ENCODE data around the gene TTLL6. TPM values are rescaled to one million over a fixed set of nuclear protein-coding genes. Genes with fewer than 3 reads are reported as not detected.

Gene TTLL6
- total RNA-seq, 1 donor from 2014 or later, result not detected

- no peak overlapping the region for H3K4me3 Mint-ChIP-seq (ENCODE audit: unreplicated experiment)
- H3K27ac ChIP-seq (ENCODE audit: low read depth, low read length), result no peak overlapping the region
- TF ChIP-seq, protein P1, sequence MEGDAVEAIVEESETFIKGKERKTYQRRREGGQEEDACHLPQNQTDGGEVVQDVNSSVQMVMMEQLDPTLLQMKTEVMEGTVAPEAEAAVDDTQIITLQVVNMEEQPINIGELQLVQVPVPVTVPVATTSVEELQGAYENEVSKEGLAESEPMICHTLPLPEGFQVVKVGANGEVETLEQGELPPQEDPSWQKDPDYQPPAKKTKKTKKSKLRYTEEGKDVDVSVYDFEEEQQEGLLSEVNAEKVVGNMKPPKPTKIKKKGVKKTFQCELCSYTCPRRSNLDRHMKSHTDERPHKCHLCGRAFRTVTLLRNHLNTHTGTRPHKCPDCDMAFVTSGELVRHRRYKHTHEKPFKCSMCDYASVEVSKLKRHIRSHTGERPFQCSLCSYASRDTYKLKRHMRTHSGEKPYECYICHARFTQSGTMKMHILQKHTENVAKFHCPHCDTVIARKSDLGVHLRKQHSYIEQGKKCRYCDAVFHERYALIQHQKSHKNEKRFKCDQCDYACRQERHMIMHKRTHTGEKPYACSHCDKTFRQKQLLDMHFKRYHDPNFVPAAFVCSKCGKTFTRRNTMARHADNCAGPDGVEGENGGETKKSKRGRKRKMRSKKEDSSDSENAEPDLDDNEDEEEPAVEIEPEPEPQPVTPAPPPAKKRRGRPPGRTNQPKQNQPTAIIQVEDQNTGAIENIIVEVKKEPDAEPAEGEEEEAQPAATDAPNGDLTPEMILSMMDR (IDR thresholded peaks at IDR 0.05; ENCODE audit: insufficient read depth, low read depth, low read length), result no peak
- no peak for TF ChIP-seq EZH2 (IDR thresholded peaks at IDR 0.05; ENCODE audit: insufficient read depth, low read length)
- no peaks in the 10 kb centered on the region for H3K36me3 ChIP-seq (ENCODE audit: insufficient read depth, low read length)
- H3K27me3 ChIP-seq (ENCODE audit: insufficient read depth, low read length), result peaks cover 66% of the 10 kb centered on the region
- DNase-seq (ENCODE audit: low read depth) (no peak), FAIRE-seq (no peak)
- H3K4me1 Mint-ChIP-seq (ENCODE audit: low read depth, unreplicated experiment), result no peaks in the 10 kb centered on the region
- H3K27ac Mint-ChIP-seq (ENCODE audit: unreplicated experiment), result no peak overlapping the region
- H3K79me2 ChIP-seq (ENCODE audit: insufficient read depth, low read length), result no peaks in the 10 kb centered on the region
- H3K4me1 ChIP-seq (ENCODE audit: insufficient read depth, low read length), result no peaks in the 10 kb centered on the region
- peaks cover 90% of the 10 kb centered on the region for H3K27me3 Mint-ChIP-seq (ENCODE audit: low read depth, unreplicated experiment)
- H3K9me3 ChIP-seq (ENCODE audit: insufficient read depth, low read depth, low read length), result no peaks in the 10 kb centered on the region
- H3K9ac ChIP-seq (ENCODE audit: low read length), result no peak overlapping the region
- no peak overlapping the region for H2AFZ ChIP-seq (ENCODE audit: low read depth, low read length)
- no peak overlapping the region for H3K4me3 ChIP-seq (ENCODE audit: insufficient read depth, low read depth, low read length)
- no peak overlapping the region for H3K4me2 ChIP-seq (ENCODE audit: low read length)
- no peaks in the 10 kb centered on the region for H4K20me1 ChIP-seq (ENCODE audit: insufficient read depth, low read length)
- peaks cover 2% of the 10 kb centered on the region for H3K36me3 Mint-ChIP-seq (ENCODE audit: low read depth, unreplicated experiment)
- peaks cover 7% of the 10 kb centered on the region for H3K9me3 Mint-ChIP-seq (ENCODE audit: unreplicated experiment)
Observed at GRCh38 chr17:48760411-48760810, 56.6 kb downstream of the TTLL6 start.

GRCh38 chr17:48759288-48759687, 57.7 kb downstream of the TTLL6 start:
- H3K79me2 ChIP-seq (ENCODE audit: insufficient read depth, low read length), result no peaks in the 10 kb centered on the region
- no peak for FAIRE-seq
- no peak overlapping the region for H3K27ac Mint-ChIP-seq (ENCODE audit: unreplicated experiment)
- peaks cover 89% of the 10 kb centered on the region for H3K27me3 Mint-ChIP-seq (ENCODE audit: low read depth, unreplicated experiment)
- H3K4me1 ChIP-seq (ENCODE audit: insufficient read depth, low read length), result no peaks in the 10 kb centered on the region
- peaks cover 3% of the 10 kb centered on the region for H3K9me3 ChIP-seq (ENCODE audit: insufficient read depth, low read depth, low read length)
- peaks cover 3% of the 10 kb centered on the region for H3K36me3 Mint-ChIP-seq (ENCODE audit: low read depth, unreplicated experiment)
- no peak overlapping the region for H3K9ac ChIP-seq (ENCODE audit: low read length)
- no peak overlapping the region for H3K4me2 ChIP-seq (ENCODE audit: low read length)
- no peaks in the 10 kb centered on the region for H3K36me3 ChIP-seq (ENCODE audit: insufficient read depth, low read length)
- no peak overlapping the region for H2AFZ ChIP-seq (ENCODE audit: low read depth, low read length)
- no peak for DNase-seq (ENCODE audit: low read depth)
- TF ChIP-seq, protein P1 (IDR thresholded peaks at IDR 0.05; ENCODE audit: insufficient read depth, low read depth, low read length), result no peak
- no peak for TF ChIP-seq EZH2 (IDR thresholded peaks at IDR 0.05; ENCODE audit: insufficient read depth, low read length)
- H3K4me3 ChIP-seq (ENCODE audit: insufficient read depth, low read depth, low read length), result no peak overlapping the region
- peaks cover 8% of the 10 kb centered on the region for H3K9me3 Mint-ChIP-seq (ENCODE audit: unreplicated experiment)
- H3K4me3 Mint-ChIP-seq (ENCODE audit: unreplicated experiment), result no peak overlapping the region
- no peak overlapping the region for H3K27ac ChIP-seq (ENCODE audit: low read depth, low read length)
- H3K27me3 ChIP-seq (ENCODE audit: insufficient read depth, low read length), result peaks cover 73% of the 10 kb centered on the region
- H4K20me1 ChIP-seq (ENCODE audit: insufficient read depth, low read length), result no peaks in the 10 kb centered on the region
- no peaks in the 10 kb centered on the region for H3K4me1 Mint-ChIP-seq (ENCODE audit: low read depth, unreplicated experiment)

DNA sequence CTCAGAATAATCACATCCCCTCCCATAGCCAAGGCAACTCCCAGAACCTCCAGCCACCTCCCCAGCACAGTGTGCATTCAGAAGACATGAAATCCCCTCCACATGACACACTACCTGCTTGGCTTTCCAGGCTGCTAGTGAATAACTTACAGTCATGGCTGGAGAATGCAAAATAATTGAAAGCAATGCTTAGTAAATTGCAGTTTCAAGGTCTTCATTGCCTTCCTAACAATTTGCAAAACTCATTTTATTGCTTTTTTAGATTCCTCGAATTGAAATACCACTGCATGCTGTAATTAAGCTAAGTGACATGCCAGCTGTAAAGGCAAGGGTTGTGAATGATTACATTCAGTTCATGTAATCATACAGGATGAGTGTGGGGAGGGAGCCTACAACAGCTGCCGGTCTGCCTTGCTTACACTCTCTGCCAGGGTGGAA, 59.5 kb downstream of the TTLL6 start:
- DNase-seq (ENCODE audit: low read depth), result no peak
- TF ChIP-seq EZH2 (IDR thresholded peaks at IDR 0.05; ENCODE audit: insufficient read depth, low read length), result no peak
- TF ChIP-seq, protein P1 (IDR thresholded peaks at IDR 0.05; ENCODE audit: insufficient read depth, low read depth, low read length), result no peak
- Mint-ChIP-seq H3K4me3 (ENCODE audit: unreplicated experiment) (no peak overlapping the region), H3K27me3 (ENCODE audit: low read depth, unreplicated experiment) (peaks cover 87% of the 10 kb centered on the region), H3K36me3 (ENCODE audit: low read depth, unreplicated experiment) (peaks cover 5% of the 10 kb centered on the region), H3K27ac (ENCODE audit: unreplicated experiment) (no peak overlapping the region), H3K4me1 (ENCODE audit: low read depth, unreplicated experiment) (peaks cover 3% of the 10 kb centered on the region), H3K9me3 (ENCODE audit: unreplicated experiment) (peaks cover 13% of the 10 kb centered on the region)
- Histone ChIP-seq H3K4me3 (ENCODE audit: insufficient read depth, low read depth, low read length) (no peak overlapping the region), H2AFZ (ENCODE audit: low read depth, low read length) (no peak overlapping the region), H3K4me2 (ENCODE audit: low read length) (no peak overlapping the region), H3K79me2 (ENCODE audit: insufficient read depth, low read length) (no peaks in the 10 kb centered on the region), H3K36me3 (ENCODE audit: insufficient read depth, low read length) (no peaks in the 10 kb centered on the region), H3K27me3 (ENCODE audit: insufficient read depth, low read length) (peaks cover 80% of the 10 kb centered on the region), H3K9me3 (ENCODE audit: insufficient read depth, low read depth, low read length) (peaks cover 6% of the 10 kb centered on the region), H4K20me1 (ENCODE audit: insufficient read depth, low read length) (no peaks in the 10 kb centered on the region), H3K4me1 (ENCODE audit: insufficient read depth, low read length) (peaks cover 4% of the 10 kb centered on the region), H3K9ac (ENCODE audit: low read length) (no peak overlapping the region), H3K27ac (ENCODE audit: low read depth, low read length) (no peak overlapping the region)
- peak; percentile 41 for FAIRE-seq

All from astrocyte (in vitro differentiated cells and primary cell).